GM21576 (cell line): Measurements from ENCODE around the gene B3GAT3.
"Not testable (repeated sequence)": the region's sequence is repeated elsewhere in the genome, so short reads cannot be mapped to it uniquely, and the experiment has no call there.

Experiments
- ATAC-seq: cut with Tn5 transposase; IDR thresholded peaks from one replicate; pipeline ENCODE4 v1.9.1; 2021; ENCODE audit warnings: mild to moderate bottlenecking, moderate library complexity; ENCODE audit not compliant: unreplicated experiment

B3GAT3 gene

GRCh38 chr11:62604460-62605120, 17.2 kb downstream of the B3GAT3 start:
- no peak for ATAC-seq

GRCh38 chr11:62603776-62604299, 17.9 kb downstream of the B3GAT3 start:
- no peak for ATAC-seq

GRCh38 chr11:62603072-62603408, 18.7 kb downstream of the B3GAT3 start:
- no peak for ATAC-seq

- no peak for ATAC-seq
These were observed 19.4 kb downstream of the B3GAT3 start for GRCh38 chr11:62602141-62603071.

- ATAC-seq, result peak; percentile 72
These were observed 20.2 kb downstream of the B3GAT3 start, which contains the start of gene MTA2 for GRCh38 chr11:62601372-62602140. Gene MTA2, minus strand, starts transcription at chr11:62601865. Its CDS starts 415 bp downstream, at chr11:62601450.

GRCh38 chr11:62601122-62601371, 20.7 kb downstream of the B3GAT3 start:
- ATAC-seq, result peak; percentile 7

GRCh38 chr11:62600367-62601121, 21.2 kb downstream of the B3GAT3 start:
- ATAC-seq, result no peak

- no peak for ATAC-seq
These were observed 21.9 kb downstream of the B3GAT3 start for GRCh38 chr11:62599901-62600300.

GRCh38 chr11:62599069-62599696, 22.6 kb downstream of the B3GAT3 start:
- peak; percentile 63 for ATAC-seq

- ATAC-seq, result no peak
These were observed 26.7 kb downstream of the B3GAT3 start for GRCh38 chr11:62595124-62595523.

- no peak for ATAC-seq
These were observed 28.2 kb downstream of the B3GAT3 start for GRCh38 chr11:62593434-62594044.

- no peak for ATAC-seq
These were observed 28.8 kb downstream of the B3GAT3 start for GRCh38 chr11:62592989-62593421.

- no peak for ATAC-seq
These were observed 29.5 kb downstream of the B3GAT3 start for GRCh38 chr11:62592146-62592815.

- peak; percentile 85 for ATAC-seq
These were observed 30.2 kb downstream of the B3GAT3 start, which contains the start of gene TUT1 for GRCh38 chr11:62591448-62592145. Gene TUT1, minus strand, starts transcription at chr11:62591523. Its CDS starts 38 bp downstream, at chr11:62591485.

- no peak for ATAC-seq
These were observed 32.7 kb downstream of the B3GAT3 start for GRCh38 chr11:62588966-62589637.

GRCh38 chr11:62585356-62585755, 36.4 kb downstream of the B3GAT3 start:
- ATAC-seq, result not testable (repeated sequence)

- not testable (repeated sequence) for ATAC-seq
These were observed 40.1 kb downstream of the B3GAT3 start for GRCh38 chr11:62581735-62582134.
